ENCODE measurements around the gene POLRMT.
"Not testable (repeated sequence)": the region's sequence is repeated elsewhere in the genome, so short reads cannot be mapped to it uniquely, and the experiment has no call there.

DNA sequence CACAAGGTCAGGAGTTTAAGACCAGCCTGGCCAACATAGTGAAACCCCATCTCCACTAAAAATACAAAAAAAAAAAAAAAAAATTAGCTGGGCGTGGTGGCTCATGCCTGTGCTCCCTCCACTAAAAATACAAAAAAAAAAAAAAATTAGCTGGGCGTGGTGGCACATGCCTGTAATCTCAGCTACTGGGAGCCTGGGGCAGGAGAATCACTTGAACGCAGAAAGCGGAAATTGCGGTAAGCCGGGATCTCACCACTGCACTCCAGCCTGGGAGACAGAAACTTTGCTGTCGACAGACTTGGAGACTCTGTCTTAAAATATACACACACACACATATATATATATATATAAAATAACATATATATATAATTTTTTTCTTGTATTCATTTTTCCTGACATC, 6.8 kb downstream of the POLRMT start:
- TF ChIP-seq, protein P1, sequence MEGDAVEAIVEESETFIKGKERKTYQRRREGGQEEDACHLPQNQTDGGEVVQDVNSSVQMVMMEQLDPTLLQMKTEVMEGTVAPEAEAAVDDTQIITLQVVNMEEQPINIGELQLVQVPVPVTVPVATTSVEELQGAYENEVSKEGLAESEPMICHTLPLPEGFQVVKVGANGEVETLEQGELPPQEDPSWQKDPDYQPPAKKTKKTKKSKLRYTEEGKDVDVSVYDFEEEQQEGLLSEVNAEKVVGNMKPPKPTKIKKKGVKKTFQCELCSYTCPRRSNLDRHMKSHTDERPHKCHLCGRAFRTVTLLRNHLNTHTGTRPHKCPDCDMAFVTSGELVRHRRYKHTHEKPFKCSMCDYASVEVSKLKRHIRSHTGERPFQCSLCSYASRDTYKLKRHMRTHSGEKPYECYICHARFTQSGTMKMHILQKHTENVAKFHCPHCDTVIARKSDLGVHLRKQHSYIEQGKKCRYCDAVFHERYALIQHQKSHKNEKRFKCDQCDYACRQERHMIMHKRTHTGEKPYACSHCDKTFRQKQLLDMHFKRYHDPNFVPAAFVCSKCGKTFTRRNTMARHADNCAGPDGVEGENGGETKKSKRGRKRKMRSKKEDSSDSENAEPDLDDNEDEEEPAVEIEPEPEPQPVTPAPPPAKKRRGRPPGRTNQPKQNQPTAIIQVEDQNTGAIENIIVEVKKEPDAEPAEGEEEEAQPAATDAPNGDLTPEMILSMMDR (IDR thresholded peaks at IDR 0.05) = not testable (repeated sequence)
- TF ChIP-seq ZFX (IDR thresholded peaks at IDR 0.05; ENCODE audit: borderline replicate concordance) = not testable (repeated sequence)
